ENCODE data around the gene NR5A1. TPM values are rescaled to one million over a fixed set of nuclear protein-coding genes. Genes with fewer than 3 reads are reported as not detected.

Gene NR5A1
- total RNA-seq, 4 donors from 2014 or later: 0.14 to 0.58 TPM; not detected in 2

GRCh38 chr9:124475868-124476690, 31.1 kb downstream of the NR5A1 start:
- Histone ChIP-seq H3K36me3 (no peaks in the 10 kb centered on the region), H3K9me3 (no peaks in the 10 kb centered on the region), H3K27ac (no peak overlapping the region), H3K4me3 (no peak overlapping the region), H3K27me3 (peaks cover 5 to 20% of the 10 kb centered on the region in 2 donors), H3K4me1 (no peaks in the 10 kb centered on the region)
- DNase-seq: no peak
- no peak for TF ChIP-seq CTCF (IDR thresholded peaks at IDR 0.05)
- no peak for TF ChIP-seq POLR2A (IDR thresholded peaks at IDR 0.05)
- intact Hi-C loops (cut with DNase I; ENCODE audit: low total_unique reads): no loop called here

GRCh38 chr9:124475158-124475867, 31.9 kb downstream of the NR5A1 start:
- no peak for DNase-seq
- Histone ChIP-seq H3K9me3 (no peaks in the 10 kb centered on the region), H3K27me3 (peaks cover 5 to 15% of the 10 kb centered on the region in 2 donors), H3K4me3 (no peak overlapping the region), H3K27ac (no peak overlapping the region), H3K36me3 (no peaks in the 10 kb centered on the region), H3K4me1 (no peaks in the 10 kb centered on the region)
- TF ChIP-seq CTCF (IDR thresholded peaks at IDR 0.05) (no peak), POLR2A (IDR thresholded peaks at IDR 0.05) (no peak)
- intact Hi-C loops (cut with DNase I; ENCODE audit: low total_unique reads): no loop called here

- intact Hi-C loops (cut with DNase I; ENCODE audit: low total_unique reads): no loop called here
- no peak overlapping the region for H3K4me3 ChIP-seq
- H3K27me3 ChIP-seq: peaks cover 5 to 12% of the 10 kb centered on the region in 2 donors
- H3K4me1 ChIP-seq: no peaks in the 10 kb centered on the region
- no peak for TF ChIP-seq POLR2A (IDR thresholded peaks at IDR 0.05)
- no peak for TF ChIP-seq CTCF (IDR thresholded peaks at IDR 0.05)
- H3K9me3 ChIP-seq: no peaks in the 10 kb centered on the region
- no peak overlapping the region for H3K27ac ChIP-seq
- no peaks in the 10 kb centered on the region for H3K36me3 ChIP-seq
- DNase-seq: no peak
Measured at GRCh38 chr9:124474151-124474550, 33.0 kb downstream of the NR5A1 start.

GRCh38 chr9:124473310-124473709, 33.9 kb downstream of the NR5A1 start:
- no peak overlapping the region for H3K4me3 ChIP-seq
- H3K27ac ChIP-seq: no peak overlapping the region
- H3K27me3 ChIP-seq: peaks cover 5 to 12% of the 10 kb centered on the region in 2 donors
- intact Hi-C loops (cut with DNase I; ENCODE audit: low total_unique reads): no loop called here
- TF ChIP-seq CTCF (IDR thresholded peaks at IDR 0.05) (no peak), POLR2A (IDR thresholded peaks at IDR 0.05) (no peak)
- H3K4me1 ChIP-seq: no peaks in the 10 kb centered on the region
- DNase-seq: no peak
- H3K9me3 ChIP-seq: no peaks in the 10 kb centered on the region
- no peaks in the 10 kb centered on the region for H3K36me3 ChIP-seq

GRCh38 chr9:124472770-124473169, 34.4 kb downstream of the NR5A1 start:
- no peak overlapping the region for H3K4me3 ChIP-seq

More at GRCh38 chr9:124472770-124473169, 34.4 kb downstream of the NR5A1 start:
- intact Hi-C loops (cut with DNase I; ENCODE audit: low total_unique reads): no loop called here
- Histone ChIP-seq H3K9me3 (no peaks in the 10 kb centered on the region), H3K36me3 (no peaks in the 10 kb centered on the region), H3K4me1 (no peaks in the 10 kb centered on the region), H3K27ac (no peak overlapping the region), H3K27me3 (peaks cover 4 to 12% of the 10 kb centered on the region in 2 donors)
- no peak for TF ChIP-seq POLR2A (IDR thresholded peaks at IDR 0.05)
- TF ChIP-seq CTCF (IDR thresholded peaks at IDR 0.05): no peak
- DNase-seq: no peak

Measured in uterus (tissue), 4 donors.